GM08714 (cell line): ENCODE results near the gene SELENON.
"Not testable (repeated sequence)": the region's sequence is repeated elsewhere in the genome, so short reads cannot be mapped to it uniquely, and the experiment has no call there.

Source experiments
- H3K4me3 ChIP-seq: fragments of 200-500 bp; sonication (Bioruptor generic); 2 replicates; pipeline ENCODE4 v1.5.1; 2014; ENCODE audit warnings: mild to moderate bottlenecking, low read length, inconsistent platforms
- ZNF274 ChIP-seq: IDR thresholded peaks from 2 replicates; pipeline ENCODE4 v1.6.1; 2012; ENCODE audit warnings: mild to moderate bottlenecking, low read depth, low read length

Gene SELENON

GRCh38 chr1:25831569-25832196, 31.7 kb downstream of the SELENON start:
- no peak overlapping the region for H3K4me3 ChIP-seq
- no peak for TF ChIP-seq ZNF274

- TF ChIP-seq ZNF274, result no peak
- H3K4me3 ChIP-seq, result no peak overlapping the region
These were observed 32.5 kb downstream of the SELENON start for GRCh38 chr1:25832336-25833037.

GRCh38 chr1:25833158-25833557, 33.2 kb downstream of the SELENON start:
- no peak overlapping the region for H3K4me3 ChIP-seq
- no peak for TF ChIP-seq ZNF274

- TF ChIP-seq ZNF274, result no peak
- H3K4me3 ChIP-seq, result no peak overlapping the region
These were observed 34.9 kb downstream of the SELENON start for GRCh38 chr1:25834894-25835293.

- H3K4me3 ChIP-seq, result no peak overlapping the region
- no peak for TF ChIP-seq ZNF274
These were observed 36.7 kb downstream of the SELENON start for GRCh38 chr1:25836695-25837094.

- H3K4me3 ChIP-seq, result no peak overlapping the region
- TF ChIP-seq ZNF274, result no peak
These were observed 37.4 kb downstream of the SELENON start for GRCh38 chr1:25837262-25837875.

GRCh38 chr1:25839808-25840207, 39.8 kb downstream of the SELENON start:
- not testable (repeated sequence) for H3K4me3 ChIP-seq

- TF ChIP-seq ZNF274, result no peak
- H3K4me3 ChIP-seq, result no peak overlapping the region
These were observed 43.5 kb downstream of the SELENON start for GRCh38 chr1:25843483-25843882.

- no peak overlapping the region for H3K4me3 ChIP-seq
- no peak for TF ChIP-seq ZNF274
These were observed 44.7 kb downstream of the SELENON start for GRCh38 chr1:25844536-25845337.

GRCh38 chr1:25845664-25846063, 45.7 kb downstream of the SELENON start:
- no peak for TF ChIP-seq ZNF274

GRCh38 chr1:25847929-25848328, 47.9 kb downstream of the SELENON start:
- no peak overlapping the region for H3K4me3 ChIP-seq
- TF ChIP-seq ZNF274, result no peak

More at GRCh38 chr1:25845664-25846063, 45.7 kb downstream of the SELENON start:
- H3K4me3 ChIP-seq, result no peak overlapping the region

GRCh38 chr1:25848531-25848930, 48.5 kb downstream of the SELENON start:
- H3K4me3 ChIP-seq, result no peak overlapping the region
- TF ChIP-seq ZNF274, result no peak

GRCh38 chr1:25854554-25854953, 54.6 kb downstream of the SELENON start:
- no peak for TF ChIP-seq ZNF274
- H3K4me3 ChIP-seq, result no peak overlapping the region

- no peak overlapping the region for H3K4me3 ChIP-seq
- TF ChIP-seq ZNF274, result no peak
These were observed 56.9 kb downstream of the SELENON start for GRCh38 chr1:25856856-25857255.
